ENCODE data around the gene ITPRIP.

DNA sequence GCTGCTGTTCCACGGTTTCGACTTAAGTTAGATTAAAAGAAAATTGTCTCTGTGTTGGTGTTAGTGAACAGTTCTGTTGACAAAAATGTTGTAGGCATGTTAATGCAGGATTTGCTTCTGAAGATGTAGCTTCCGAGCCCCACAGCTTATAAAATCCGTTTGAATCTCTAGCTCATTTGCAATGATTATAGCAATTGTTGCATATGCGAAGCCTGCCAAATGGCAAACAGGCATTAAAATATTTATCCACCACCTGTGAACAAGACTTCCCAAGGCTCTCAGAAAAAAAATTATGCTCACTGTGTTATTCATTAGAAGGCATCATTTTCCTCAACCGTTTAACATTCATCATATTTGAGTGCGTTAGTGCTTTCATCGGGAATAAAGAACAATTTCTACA is 29.6 kb upstream of the ITPRIP start:
- TF ChIP-seq EZH2 (IDR thresholded peaks at IDR 0.05; ENCODE audit: borderline replicate concordance, low read length), result no peak
- TF ChIP-seq, protein P1, sequence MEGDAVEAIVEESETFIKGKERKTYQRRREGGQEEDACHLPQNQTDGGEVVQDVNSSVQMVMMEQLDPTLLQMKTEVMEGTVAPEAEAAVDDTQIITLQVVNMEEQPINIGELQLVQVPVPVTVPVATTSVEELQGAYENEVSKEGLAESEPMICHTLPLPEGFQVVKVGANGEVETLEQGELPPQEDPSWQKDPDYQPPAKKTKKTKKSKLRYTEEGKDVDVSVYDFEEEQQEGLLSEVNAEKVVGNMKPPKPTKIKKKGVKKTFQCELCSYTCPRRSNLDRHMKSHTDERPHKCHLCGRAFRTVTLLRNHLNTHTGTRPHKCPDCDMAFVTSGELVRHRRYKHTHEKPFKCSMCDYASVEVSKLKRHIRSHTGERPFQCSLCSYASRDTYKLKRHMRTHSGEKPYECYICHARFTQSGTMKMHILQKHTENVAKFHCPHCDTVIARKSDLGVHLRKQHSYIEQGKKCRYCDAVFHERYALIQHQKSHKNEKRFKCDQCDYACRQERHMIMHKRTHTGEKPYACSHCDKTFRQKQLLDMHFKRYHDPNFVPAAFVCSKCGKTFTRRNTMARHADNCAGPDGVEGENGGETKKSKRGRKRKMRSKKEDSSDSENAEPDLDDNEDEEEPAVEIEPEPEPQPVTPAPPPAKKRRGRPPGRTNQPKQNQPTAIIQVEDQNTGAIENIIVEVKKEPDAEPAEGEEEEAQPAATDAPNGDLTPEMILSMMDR (IDR thresholded peaks at IDR 0.05; ENCODE audit: low read length), result no peak

Measured in OCI-LY1 (cell line).